Frontal cortex (tissue), 1 donor: ENCODE results near the gene CAPS2. TPM values are rescaled to one million over a fixed set of nuclear protein-coding genes. Genes with fewer than 3 reads are reported as not detected.

Experiments
- total RNA-seq: library from RNA; depleted of rRNA; stranded (reverse); fragments of >200 nt; gene quantifications from one replicate; pipeline ENCODE4 v1.2.3, GENCODE V29; 2014

The CAPS2 gene
- total RNA-seq, 1 donor from 2014 or later = 9.8 TPM

Other genes with a start within 250 kb of the CAPS2 start
- gene KCNC2, start 120.5 kb downstream of the CAPS2 start, total RNA-seq = 22.4 TPM
- gene GLIPR1L1, start 4.3 kb upstream of the CAPS2 start, total RNA-seq = under 0.01 TPM
- gene GLIPR1L2, start 60.8 kb upstream of the CAPS2 start, total RNA-seq = 0.41 TPM
- 2.9 TPM for gene GLIPR1, start 150.4 kb upstream of the CAPS2 start, total RNA-seq
- 23.2 TPM for gene KRR1, start 181.3 kb upstream of the CAPS2 start, total RNA-seq